NCI-H2029 (cell line): ENCODE measurements around the gene ENAM.
A peak's percentile ranks its signal among the peaks of the same experiment; 100 is the strongest.
"Not testable (repeated sequence)": the region's sequence is repeated elsewhere in the genome, so short reads cannot be mapped to it uniquely, and the experiment has no call there.

Experiments
- DNase-seq: peaks from one replicate; lab custom pipeline; 2025; lab: John Stamatoyannopoulos, UW

The ENAM gene

GRCh38 chr4:70676554-70677090, 48.1 kb downstream of the ENAM start:
- no peak for DNase-seq

DNA sequence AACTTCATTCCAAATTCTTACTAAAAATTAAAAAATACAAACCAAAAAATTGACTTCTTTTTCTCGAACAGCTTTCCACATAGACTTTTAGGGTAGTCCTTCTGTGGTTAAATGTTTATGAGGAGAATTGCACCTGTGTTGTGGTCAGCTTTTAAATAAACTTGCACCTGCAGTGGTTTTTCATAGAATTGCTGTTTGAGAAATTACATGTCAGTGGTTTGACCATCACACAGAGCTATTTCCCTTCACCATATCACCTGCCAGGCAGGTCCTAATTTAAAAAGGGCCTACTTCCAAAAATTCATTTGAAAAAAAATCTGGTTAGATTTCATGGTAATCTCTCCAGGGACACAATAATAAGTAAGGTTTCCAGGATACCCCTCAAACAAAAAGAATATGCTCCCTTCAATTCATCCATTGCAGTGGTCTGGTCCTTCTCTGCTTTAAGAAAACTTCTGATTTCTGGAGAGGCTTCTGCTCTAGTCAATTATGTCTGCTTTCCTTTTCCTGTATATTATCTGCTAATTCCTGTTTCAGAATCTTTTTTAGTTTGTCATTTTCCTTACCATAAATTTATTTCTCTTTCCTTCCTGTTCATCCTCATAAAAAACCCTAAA, 49.9 kb downstream of the ENAM start:
- DNase-seq: no peak

DNA sequence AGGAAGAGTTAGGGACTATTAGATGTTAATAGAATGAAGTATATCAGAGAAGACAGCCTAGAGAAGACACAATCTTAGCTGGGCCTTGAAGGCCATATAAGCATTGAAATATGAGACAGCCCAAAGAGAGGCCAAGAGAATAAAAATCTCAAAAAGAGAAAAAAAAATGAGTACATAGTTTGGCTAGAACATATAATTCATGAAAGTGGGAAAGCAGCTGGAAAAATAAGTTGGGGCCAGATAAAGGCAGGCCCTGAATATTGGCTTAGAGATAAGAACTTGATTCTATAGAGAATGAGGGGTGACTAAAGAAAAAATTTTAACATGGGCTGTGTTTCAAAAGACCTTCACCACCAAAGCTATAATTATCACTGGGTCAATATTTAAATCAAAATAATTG, 52.4 kb downstream of the ENAM start:
- DNase-seq: no peak

GRCh38 chr4:70681704-70682103, 53.2 kb downstream of the ENAM start:
- no peak for DNase-seq

DNA sequence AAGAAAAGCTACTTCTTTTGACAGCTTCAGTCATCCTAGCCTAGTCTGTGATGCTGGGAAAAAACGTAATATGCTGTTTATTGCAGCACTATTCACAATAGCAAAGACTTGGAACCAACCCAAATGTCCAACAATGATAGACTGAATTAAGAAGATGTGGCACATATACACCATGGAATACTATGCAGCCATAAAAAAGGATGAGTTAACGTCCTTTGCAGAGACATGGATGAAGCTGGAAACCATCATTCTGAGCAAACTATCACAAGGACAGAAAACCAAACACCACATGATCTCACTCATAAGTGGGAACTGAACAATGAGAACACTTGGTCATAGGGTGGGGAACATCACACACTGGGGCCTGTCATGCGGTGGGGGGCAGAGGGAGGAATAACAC, 53.6 kb downstream of the ENAM start:
- not testable (repeated sequence) for DNase-seq

DNA sequence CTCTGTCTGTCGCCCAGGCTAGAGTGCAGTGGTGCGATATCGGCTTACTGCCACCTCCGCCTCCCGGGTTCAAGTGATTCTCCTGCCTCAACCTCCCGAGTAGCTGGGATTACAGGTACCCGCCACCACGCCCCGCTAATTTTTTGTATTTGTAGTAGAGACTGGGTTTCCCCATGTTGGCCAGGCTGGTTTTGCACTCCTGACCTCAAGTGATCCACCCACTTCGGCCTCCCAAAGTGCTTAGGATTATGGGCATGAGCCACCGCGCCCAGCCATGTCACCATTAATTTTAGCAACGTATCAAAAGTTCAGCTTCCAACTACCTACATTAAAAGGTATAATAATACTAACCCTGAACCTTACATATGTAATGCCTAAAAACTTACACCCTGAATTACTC, 58.8 kb downstream of the ENAM start:
- DNase-seq: no peak

- DNase-seq: peak; percentile 95
Observed at GRCh38 chr4:70687821-70688794, 59.6 kb downstream of the ENAM start, which contains the start of gene UTP3. Gene UTP3 (plus strand): TSS chr4:70688532. CDS start chr4:70688678, 146 bp downstream.

GRCh38 chr4:70688795-70689231, 60.3 kb downstream of the ENAM start:
- no peak for DNase-seq

DNA sequence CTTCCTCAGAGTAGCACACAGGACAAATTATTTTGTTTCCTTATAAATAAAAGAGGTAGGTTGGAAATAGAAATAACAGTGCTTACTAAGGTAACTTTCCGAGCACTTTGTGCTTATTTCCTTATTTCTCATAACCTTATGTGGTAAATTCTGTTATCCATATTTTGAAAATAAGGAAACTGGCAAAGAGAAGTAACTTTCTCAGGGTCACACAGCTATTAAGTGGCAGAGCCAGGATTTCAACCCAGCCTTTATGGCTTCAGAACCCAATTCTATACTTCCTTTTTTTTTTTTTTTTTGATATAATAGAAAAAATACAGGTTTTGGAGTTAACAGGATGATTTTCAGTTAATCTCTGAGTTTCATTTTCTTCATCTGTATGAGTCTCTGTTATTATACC, 63.1 kb downstream of the ENAM start:
- no peak for DNase-seq

GRCh38 chr4:70694633-70695032, 66.1 kb downstream of the ENAM start:
- DNase-seq: not testable (repeated sequence)
